GM12875 (cell line): ENCODE results near the gene CHI3L1.

Source experiments
- H3K4me3 ChIP-seq: one replicate; pipeline ENCODE4 v1.5.1; 2011; ENCODE audit warnings: low read depth, low read length, control low read depth
- CTCF ChIP-seq: IDR thresholded peaks from 2 replicates; pipeline ENCODE4 v1.5.1; 2011; ENCODE audit warnings: low read depth, mild to moderate bottlenecking, control low read depth, inconsistent platforms, low read length, moderate library complexity, borderline replicate concordance; ENCODE audit not compliant: insufficient read depth

The CHI3L1 gene

GRCh38 chr1:203181586-203182386, 4.7 kb downstream of the CHI3L1 start:
- TF ChIP-seq CTCF, result no peak
- no peak overlapping the region for H3K4me3 ChIP-seq

DNA sequence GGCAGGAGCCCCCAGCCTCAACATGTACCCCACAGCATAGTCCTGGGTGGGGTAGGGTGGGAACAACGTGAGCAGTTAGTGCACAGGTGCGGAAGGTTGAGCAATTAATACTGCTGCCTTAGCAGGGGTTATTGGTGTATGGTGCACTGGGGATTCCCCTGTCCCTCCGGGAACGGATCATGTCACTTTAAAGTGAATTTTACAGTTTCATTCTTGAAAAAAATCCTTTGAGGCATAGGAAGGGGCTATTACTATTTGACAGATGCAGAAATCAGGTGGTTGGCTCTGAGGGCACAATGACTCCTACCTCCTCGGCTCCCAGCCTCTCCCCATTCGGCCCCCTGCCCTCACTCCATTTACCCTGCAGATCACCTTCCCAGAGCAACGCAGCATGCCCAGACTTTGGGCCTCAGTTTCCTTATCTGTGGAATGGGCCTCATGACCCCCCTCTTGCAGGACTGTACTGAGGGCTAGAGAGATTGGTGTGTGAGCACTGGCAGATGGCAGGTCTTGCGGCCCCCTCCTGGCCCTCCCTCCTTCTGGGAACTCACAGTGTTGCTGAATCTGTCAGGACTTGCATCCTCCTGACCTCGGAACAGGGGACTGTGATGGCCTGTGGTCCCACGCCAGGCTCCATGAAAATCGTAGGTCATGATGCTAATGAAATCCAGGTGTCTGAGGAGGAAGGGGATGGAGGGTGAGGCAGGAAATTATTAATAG, 5.7 kb downstream of the CHI3L1 start:
- TF ChIP-seq CTCF, result no peak
- H3K4me3 ChIP-seq, result no peak overlapping the region

- no peak for TF ChIP-seq CTCF
- no peak overlapping the region for H3K4me3 ChIP-seq
Observed at GRCh38 chr1:203179667-203180005, 6.9 kb downstream of the CHI3L1 start.

DNA sequence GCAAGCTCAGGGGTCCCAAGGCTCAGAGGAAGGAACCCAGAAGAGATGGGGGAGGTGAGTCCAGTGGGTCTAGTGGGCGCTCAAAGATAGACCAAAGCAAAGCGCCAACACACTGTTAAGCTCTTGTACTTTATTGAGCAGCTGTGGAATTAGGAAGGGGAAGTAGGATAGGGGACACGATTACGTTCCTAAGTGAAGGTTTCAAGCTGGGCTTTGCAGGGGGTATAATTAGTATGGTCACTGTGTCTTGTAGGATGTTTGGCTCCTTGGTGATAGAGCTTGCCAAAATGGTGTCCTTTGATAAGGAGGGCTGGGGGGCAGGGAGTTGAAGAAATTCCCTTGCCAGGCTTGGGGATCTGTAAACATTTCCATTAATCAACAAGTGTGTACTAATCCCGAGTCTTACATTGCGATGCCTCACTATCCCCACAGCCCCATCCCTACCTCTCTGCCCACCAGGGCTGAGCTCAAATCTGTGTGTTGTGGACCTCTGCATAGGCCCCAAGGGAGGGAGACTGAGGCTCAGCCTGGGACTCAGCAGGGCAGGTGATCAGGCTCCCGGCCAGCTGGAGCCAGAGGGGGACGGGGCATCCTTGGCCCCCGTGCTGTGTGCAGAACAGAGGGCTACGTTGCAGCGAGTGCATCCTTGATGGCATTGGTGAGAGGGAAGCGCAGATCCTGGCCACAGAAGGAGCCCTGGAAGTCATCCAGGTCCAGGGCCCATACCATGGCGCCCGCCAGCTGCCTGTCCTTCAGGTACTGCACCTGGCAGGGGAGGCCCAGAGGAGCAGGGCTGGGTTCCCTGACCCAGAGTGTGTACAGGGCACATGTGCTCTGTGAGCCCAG, 7.5 kb downstream of the CHI3L1 start:
- H3K4me3 ChIP-seq, result no peak overlapping the region
- no peak for TF ChIP-seq CTCF

DNA sequence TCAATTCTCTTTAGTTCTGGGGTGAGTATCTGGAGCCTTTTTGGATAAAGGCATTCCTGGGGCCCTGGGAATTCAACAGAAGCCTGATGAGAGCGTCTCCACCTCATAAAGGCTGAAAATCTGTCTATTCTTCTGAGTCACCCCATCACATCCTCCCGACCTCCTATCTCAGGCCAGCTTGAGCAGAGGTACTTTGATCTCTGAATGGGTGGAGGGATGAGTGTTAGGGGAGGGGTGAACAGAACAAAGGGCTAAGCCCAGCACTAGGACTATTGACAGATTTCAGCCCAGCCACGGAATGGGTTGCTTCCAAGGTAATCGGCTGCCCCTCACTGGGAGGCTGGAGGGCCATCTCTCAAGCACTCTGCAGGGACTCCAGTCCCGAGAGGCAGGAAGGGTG, 8.4 kb downstream of the CHI3L1 start:
- no peak overlapping the region for H3K4me3 ChIP-seq
- no peak for TF ChIP-seq CTCF

GRCh38 chr1:203177470-203178039, 8.9 kb downstream of the CHI3L1 start:
- no peak for TF ChIP-seq CTCF
- no peak overlapping the region for H3K4me3 ChIP-seq
